Measurements from ENCODE around the gene DTWD2. TPM values are rescaled to one million over a fixed set of nuclear protein-coding genes. Genes with fewer than 3 reads are reported as not detected.

Gene DTWD2
- total RNA-seq, 3 donors from 2014 or later: 6.4 to 23.1 (median 14.1) TPM

- intact Hi-C loops (cut with DNase I; ENCODE audit: low total_unique reads): no loop called here
Measured at GRCh38 chr5:118793091-118793490, 195.3 kb downstream of the DTWD2 start.

GRCh38 chr5:118791926-118792734 is 196.2 kb downstream of the DTWD2 start:
- Histone ChIP-seq H3K27ac (no peak overlapping the region), H3K4me1 (no peaks in the 10 kb centered on the region)

More at GRCh38 chr5:118793091-118793490, 195.3 kb downstream of the DTWD2 start:
- Histone ChIP-seq H3K27ac (no peak overlapping the region), H3K9me3 (no peaks in the 10 kb centered on the region), H3K36me3 (no peaks in the 10 kb centered on the region), H3K4me3 (no peak overlapping the region), H3K4me1 (no peaks in the 10 kb centered on the region), H3K27me3 (no peaks in the 10 kb centered on the region)
- TF ChIP-seq, protein P1, sequence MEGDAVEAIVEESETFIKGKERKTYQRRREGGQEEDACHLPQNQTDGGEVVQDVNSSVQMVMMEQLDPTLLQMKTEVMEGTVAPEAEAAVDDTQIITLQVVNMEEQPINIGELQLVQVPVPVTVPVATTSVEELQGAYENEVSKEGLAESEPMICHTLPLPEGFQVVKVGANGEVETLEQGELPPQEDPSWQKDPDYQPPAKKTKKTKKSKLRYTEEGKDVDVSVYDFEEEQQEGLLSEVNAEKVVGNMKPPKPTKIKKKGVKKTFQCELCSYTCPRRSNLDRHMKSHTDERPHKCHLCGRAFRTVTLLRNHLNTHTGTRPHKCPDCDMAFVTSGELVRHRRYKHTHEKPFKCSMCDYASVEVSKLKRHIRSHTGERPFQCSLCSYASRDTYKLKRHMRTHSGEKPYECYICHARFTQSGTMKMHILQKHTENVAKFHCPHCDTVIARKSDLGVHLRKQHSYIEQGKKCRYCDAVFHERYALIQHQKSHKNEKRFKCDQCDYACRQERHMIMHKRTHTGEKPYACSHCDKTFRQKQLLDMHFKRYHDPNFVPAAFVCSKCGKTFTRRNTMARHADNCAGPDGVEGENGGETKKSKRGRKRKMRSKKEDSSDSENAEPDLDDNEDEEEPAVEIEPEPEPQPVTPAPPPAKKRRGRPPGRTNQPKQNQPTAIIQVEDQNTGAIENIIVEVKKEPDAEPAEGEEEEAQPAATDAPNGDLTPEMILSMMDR (IDR thresholded peaks at IDR 0.05): no peak
- TF ChIP-seq POLR2A (IDR thresholded peaks at IDR 0.05) (no peak), POLR2AphosphoS5 (IDR thresholded peaks at IDR 0.05) (no peak)
- no peak for DNase-seq (ENCODE audit: low spot score in 2 of 2)

GRCh38 chr5:118789366-118789765 is 199.0 kb downstream of the DTWD2 start:
- Histone ChIP-seq H3K36me3 (no peaks in the 10 kb centered on the region), H3K27me3 (no peaks in the 10 kb centered on the region), H3K4me1 (no peaks in the 10 kb centered on the region), H3K4me3 (no peak overlapping the region), H3K9me3 (no peaks in the 10 kb centered on the region), H3K27ac (no peak overlapping the region)
- intact Hi-C loops (cut with DNase I; ENCODE audit: low total_unique reads): no loop called here
- no peak for TF ChIP-seq POLR2AphosphoS5 (IDR thresholded peaks at IDR 0.05)
- TF ChIP-seq POLR2A (IDR thresholded peaks at IDR 0.05): no peak
- TF ChIP-seq, protein P1 (IDR thresholded peaks at IDR 0.05): no peak
- DNase-seq (ENCODE audit: low spot score in 2 of 2): no peak

More at GRCh38 chr5:118791926-118792734, 196.2 kb downstream of the DTWD2 start:
- peak overlapping the region in 1 of 3 donors; percentile 51 for H3K4me3 ChIP-seq
- intact Hi-C loops (cut with DNase I; ENCODE audit: low total_unique reads): no loop called here
- H3K9me3 ChIP-seq: no peaks in the 10 kb centered on the region
- H3K36me3 ChIP-seq: no peaks in the 10 kb centered on the region
- no peaks in the 10 kb centered on the region for H3K27me3 ChIP-seq
- DNase-seq (ENCODE audit: low spot score in 2 of 2): peak in 1 of 2 donors; percentile 28
- TF ChIP-seq, protein P1 (IDR thresholded peaks at IDR 0.05): peak; percentile 11 to 70 (median 59)
- TF ChIP-seq POLR2A (IDR thresholded peaks at IDR 0.05): no peak
- peak in 1 of 3 donors; percentile 22 for TF ChIP-seq POLR2AphosphoS5 (IDR thresholded peaks at IDR 0.05)

DNA sequence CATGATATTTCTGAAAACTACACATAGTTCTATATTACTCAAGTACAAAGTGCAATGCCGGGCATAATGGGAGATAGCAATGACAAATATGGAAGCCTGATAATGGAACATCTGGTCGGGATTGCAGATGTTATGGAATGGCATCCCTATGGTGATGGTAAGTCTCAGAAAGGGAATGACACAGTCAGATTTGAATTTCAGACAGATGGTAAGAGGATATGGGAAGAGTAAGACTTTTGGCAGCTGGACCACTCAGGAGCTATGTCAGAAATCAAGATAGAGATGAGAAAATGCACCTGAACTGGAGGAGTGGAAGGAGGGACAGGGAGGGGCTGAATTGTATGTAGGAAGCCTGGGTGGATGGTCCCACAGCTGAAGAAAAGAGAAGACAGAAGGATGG is 200.0 kb downstream of the DTWD2 start:
- TF ChIP-seq POLR2A (IDR thresholded peaks at IDR 0.05) (no peak), POLR2AphosphoS5 (IDR thresholded peaks at IDR 0.05) (no peak)
- TF ChIP-seq, protein P1 (IDR thresholded peaks at IDR 0.05): no peak
- Histone ChIP-seq H3K9me3 (no peaks in the 10 kb centered on the region), H3K27ac (no peak overlapping the region), H3K36me3 (no peaks in the 10 kb centered on the region), H3K27me3 (no peaks in the 10 kb centered on the region), H3K4me3 (no peak overlapping the region), H3K4me1 (no peaks in the 10 kb centered on the region)
- intact Hi-C loops (cut with DNase I; ENCODE audit: low total_unique reads): no loop called here
- no peak for DNase-seq (ENCODE audit: low spot score in 2 of 2)

Other genes with a start within 250 kb of the DTWD2 start
- 10 to 100 TPM; 53.1 to 91.2 (median 60.3) TPM for gene DMXL1, start 82.5 kb upstream of the DTWD2 start, total RNA-seq